Hindlimb muscle (tissue), 1 donor: ENCODE results near the gene VDR. TPM values are rescaled to one million over a fixed set of nuclear protein-coding genes. Genes with fewer than 3 reads are reported as not detected.

Experiments used
- DNase-seq: peaks from one replicate; pipeline ENCODE4 v3.0.0-alpha.2; 2013
- polyA plus RNA-seq: library from polyadenylated mRNA; unstranded; fragments of 120-200 nt; gene quantifications from one replicate; pipeline ENCODE4 v1.2.1, GENCODE V29; 2013; ENCODE audit not compliant: insufficient read length

Gene VDR
- polyA plus RNA-seq, 1 donor, result 0.75 TPM

GRCh38 chr12:47891356-47891755 lies 13.4 kb downstream of the VDR start:
- no peak for DNase-seq

DNA sequence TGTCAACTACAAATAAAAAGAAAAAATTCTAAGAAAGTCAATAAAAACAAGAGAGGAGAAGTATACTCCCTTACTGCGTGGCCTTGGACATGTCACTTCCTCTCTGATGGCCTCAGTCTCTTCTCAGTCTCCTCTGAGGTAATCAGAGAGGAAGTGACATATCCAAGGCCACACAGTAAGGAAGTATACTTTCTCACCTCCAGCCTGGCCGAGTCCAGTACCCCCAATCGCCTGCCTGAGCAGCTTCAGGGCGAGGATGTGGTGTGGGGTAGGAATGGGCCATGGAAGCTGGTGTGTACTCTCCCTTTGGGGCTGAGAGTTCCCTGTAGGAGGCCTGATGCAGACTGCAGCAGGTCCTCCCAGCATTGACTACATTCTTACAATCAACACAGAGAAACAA lies 15.8 kb downstream of the VDR start:
- no peak for DNase-seq

- no peak for DNase-seq
These were observed 16.5 kb downstream of the VDR start for GRCh38 chr12:47888153-47888819.

- no peak for DNase-seq
These were observed 17.3 kb downstream of the VDR start for GRCh38 chr12:47887529-47887928.

DNA sequence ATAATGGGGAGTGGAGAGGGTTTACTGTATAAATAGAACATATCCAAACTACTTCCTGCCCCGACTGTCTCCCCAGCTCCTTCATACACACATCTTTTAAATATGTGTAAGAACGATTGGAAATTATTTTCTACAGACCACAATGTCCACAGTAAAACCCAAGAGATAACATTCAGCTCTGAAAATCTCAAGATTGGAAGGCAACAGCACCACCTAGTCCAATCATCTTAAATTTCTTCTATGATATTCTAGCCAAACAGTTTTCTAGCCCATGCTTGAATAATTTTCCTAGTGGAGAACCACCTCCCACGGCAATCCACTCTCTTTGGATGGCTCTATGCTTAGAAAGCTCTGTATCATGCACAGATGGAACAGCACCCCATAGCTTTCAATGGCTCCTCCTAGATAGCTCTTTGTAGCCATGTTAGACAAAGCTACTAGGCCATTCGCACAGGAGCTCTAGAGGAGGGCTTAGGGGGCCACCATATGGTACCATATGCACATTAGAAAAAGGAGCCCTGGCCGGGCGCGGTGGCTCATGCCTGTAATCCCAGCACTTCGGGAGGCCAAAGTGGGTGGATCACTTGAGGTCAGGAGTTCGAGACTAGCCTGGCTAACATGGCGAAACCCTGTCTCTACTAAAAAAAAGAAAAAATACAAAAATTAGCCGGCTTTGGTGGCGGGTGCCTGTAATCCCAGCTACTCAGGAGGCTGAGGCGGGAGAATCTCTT lies 18.1 kb downstream of the VDR start:
- DNase-seq, result no peak

- no peak for DNase-seq
These were observed 19.2 kb downstream of the VDR start for GRCh38 chr12:47885566-47885965.

- DNase-seq, result no peak
These were observed 19.7 kb downstream of the VDR start for GRCh38 chr12:47885012-47885501.

- DNase-seq, result no peak
These were observed 20.3 kb downstream of the VDR start for GRCh38 chr12:47884501-47884900.

DNA sequence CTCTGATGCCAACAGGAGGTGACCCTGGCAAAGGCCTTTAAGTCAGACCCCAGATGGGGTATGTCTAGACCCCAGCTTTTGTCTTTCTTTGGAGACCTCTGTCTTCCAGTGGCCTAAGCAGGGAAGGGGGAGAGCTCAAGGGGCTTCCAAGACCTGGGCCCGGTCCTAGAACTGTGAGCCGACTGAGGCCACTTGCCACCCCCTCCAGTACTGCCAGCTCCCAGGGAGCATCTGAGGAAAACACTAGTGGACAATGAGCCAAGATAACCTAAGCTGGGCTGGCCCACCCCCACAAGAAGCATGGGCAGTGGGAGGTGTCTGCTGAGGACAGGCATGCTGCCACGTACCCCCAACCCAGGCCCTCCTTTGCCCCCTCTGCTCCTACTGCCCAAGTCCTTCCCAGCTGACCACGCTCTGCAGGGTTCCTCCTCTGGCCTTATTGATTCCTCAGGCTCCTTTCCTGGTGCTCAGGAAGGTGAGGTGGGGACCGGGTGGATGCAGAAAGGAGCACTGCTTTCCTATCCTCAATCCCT lies 21.1 kb downstream of the VDR start:
- no peak for DNase-seq

DNA sequence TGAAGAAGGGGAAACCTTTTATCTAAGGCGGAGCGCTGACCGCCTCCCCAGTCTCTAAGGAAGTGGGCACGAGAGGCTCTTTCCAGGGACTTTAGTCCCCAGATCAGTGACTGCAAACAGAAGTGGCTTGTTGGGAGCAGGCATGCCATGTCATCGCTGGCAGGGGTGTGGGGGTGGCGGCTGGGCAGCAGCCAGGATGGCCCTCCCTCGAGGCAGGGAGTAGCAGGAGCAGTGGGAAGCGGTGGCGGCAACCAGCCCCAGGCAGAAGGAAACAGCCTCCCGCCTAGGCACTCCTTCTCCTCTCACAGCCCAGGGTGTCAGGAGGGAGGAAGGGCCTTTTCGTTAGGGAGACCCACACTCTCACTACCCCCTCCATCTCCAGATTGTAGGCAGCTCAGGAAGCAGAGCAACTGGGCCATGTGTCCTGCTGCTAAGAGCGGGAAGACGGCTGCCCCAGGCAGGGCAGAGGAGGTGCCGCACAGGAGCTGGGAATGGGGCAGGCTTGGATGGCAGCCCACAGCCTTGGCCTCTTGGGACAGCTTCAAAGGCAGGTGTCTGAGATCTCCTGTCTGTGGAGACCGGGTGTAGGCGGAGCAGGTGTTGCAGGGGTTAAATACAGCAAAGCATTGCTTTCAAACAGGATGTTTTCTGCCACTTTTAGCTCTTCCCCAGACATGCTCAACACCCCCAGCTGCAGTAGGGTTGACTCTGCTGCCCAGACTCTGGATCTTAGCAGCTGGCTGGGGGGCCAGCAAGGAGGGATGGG lies 21.8 kb downstream of the VDR start:
- DNase-seq, result no peak

- no peak for DNase-seq
These were observed 22.9 kb downstream of the VDR start for GRCh38 chr12:47881826-47882427.

- no peak for DNase-seq
These were observed 23.7 kb downstream of the VDR start for GRCh38 chr12:47881051-47881450.

- no peak for DNase-seq
These were observed 25.8 kb downstream of the VDR start for GRCh38 chr12:47878918-47879481.

DNA sequence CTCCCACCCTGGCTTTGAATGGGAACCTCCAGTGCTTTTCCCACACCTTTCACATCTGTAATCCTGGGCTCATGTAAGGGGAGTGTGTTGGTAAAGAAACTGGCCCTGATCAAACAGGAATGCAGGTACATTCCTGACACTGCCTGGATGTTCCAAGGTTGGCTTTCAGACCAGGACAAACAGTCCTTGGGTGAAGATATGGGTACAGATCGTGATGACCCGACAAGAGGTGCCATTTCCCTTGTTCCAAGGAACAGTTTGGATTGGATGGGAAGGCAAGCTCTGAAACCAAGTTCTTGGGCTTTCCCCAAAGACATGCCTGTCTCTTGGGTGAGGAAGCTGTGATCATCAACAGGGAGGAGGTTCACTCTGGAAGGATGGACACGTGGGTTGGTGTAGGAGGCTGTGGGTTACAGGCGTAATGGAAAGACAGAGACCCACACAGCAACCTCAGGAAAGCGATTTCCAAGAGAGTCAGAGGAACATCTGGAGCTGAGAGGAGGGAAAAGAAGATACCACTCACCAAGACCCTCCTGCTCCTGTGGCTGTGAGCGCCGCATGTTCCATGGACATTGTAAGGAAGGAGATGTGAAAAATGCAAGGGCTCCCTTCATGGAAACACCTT lies 26.4 kb downstream of the VDR start:
- no peak for DNase-seq

DNA sequence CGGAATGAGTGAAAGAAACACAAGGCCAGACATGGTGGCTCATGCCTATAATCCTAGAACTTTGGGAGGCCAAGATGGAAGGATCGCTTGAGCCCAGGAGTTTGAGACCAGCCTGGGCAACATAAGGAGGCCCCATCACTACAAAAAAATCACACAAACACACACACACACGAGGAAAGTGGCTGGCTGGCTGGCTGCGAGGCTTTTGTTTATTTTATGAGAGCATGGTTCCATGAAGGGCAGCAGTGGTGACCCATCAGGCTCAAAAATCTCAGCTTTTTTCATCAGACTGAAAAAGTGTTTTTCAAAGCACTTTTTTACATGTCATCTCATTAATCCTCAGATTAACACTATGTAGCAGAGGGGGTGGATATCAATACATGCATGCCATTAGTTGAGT lies 27.7 kb downstream of the VDR start:
- DNase-seq, result no peak

DNA sequence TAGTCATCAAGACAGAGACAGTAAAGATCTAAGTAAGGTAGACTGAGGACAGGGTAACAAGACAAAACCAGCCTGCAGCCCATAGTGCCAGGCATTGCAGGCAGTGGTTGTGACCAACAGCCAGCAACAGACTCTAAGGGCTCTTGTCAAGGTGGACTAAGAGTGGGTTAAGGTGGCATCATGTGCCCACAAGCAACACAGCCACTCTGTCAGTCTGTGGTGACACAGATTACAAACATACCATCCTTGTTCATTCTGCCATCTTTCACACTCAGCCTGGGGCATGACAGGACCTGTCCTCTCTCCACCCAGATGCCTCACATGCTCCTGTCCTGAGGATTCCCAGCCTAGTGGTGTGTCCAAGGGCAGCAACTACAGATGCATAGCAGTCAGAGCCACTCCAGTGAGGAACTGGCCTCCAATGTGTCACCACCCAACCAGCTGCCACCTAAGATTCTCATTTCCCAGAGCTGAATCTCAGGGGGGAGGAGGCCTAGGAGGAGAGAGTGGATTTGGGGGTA lies 28.3 kb downstream of the VDR start:
- DNase-seq, result no peak

GRCh38 chr12:47875746-47876439 lies 28.9 kb downstream of the VDR start:
- no peak for DNase-seq

- no peak for DNase-seq
These were observed 30.5 kb downstream of the VDR start for GRCh38 chr12:47874316-47874715.

GRCh38 chr12:47870175-47870781 lies 34.5 kb downstream of the VDR start:
- DNase-seq, result no peak

- no peak for DNase-seq
These were observed 36.2 kb downstream of the VDR start for GRCh38 chr12:47868552-47869031.
